OCI-LY1 (cell line): ENCODE results near the gene PRKG1.

Source experiments
- H2AFZ ChIP-seq: fragments of 200-600 bp; sonication (generic), shearing (Covaris generic); 2 replicates; pipeline ENCODE4 v1.6.0; 2014; ENCODE audit warnings: antibody characterized with exemption, mild to moderate bottlenecking, low read length
- H3F3A ChIP-seq: fragments of 200-600 bp; sonication (generic), shearing (Covaris generic); 2 replicates; pipeline ENCODE4 v1.6.0; 2014; ENCODE audit warnings: mild to moderate bottlenecking, antibody characterized with exemption, low read length, moderate library complexity; ENCODE audit not compliant: insufficient read depth
- H3K27ac ChIP-seq: fragments of 200-600 bp; sonication (generic); 2 replicates; pipeline ENCODE4 v1.5.1; 2014; ENCODE audit warnings: low read length, mixed run types, mild to moderate bottlenecking, low read depth; ENCODE audit not compliant: poor library complexity, severe bottlenecking
- H3K27me3 ChIP-seq: fragments of 200-600 bp; sonication (generic); 2 replicates; pipeline ENCODE4 v1.6.0; 2014; ENCODE audit warnings: antibody characterized with exemption, mild to moderate bottlenecking, low read length, moderate library complexity; ENCODE audit not compliant: insufficient read depth
- H3K36me3 ChIP-seq: fragments of 200-600 bp; sonication (generic); 2 replicates; pipeline ENCODE4 v1.6.1; 2014; ENCODE audit warnings: mild to moderate bottlenecking, antibody characterized with exemption, low read length, moderate library complexity, mixed read lengths; ENCODE audit not compliant: insufficient read depth
- H3K4me1 ChIP-seq: fragments of 200-600 bp; sonication (generic); 2 replicates; pipeline ENCODE4 v1.5.1; 2014; ENCODE audit warnings: mild to moderate bottlenecking, low read length, moderate library complexity; ENCODE audit not compliant: insufficient read depth, severe bottlenecking
- H3K4me2 ChIP-seq: fragments of 200-600 bp; sonication (generic), shearing (Covaris generic); 2 replicates; pipeline ENCODE4 v1.6.1; 2014; ENCODE audit warnings: low read length
- H3K4me3 ChIP-seq: fragments of 200-600 bp; sonication (generic); 2 replicates; pipeline ENCODE4 v1.5.1; 2014; ENCODE audit warnings: low read length, low read depth, mild to moderate bottlenecking, mixed read lengths; ENCODE audit not compliant: poor library complexity, severe bottlenecking
- H3K79me2 ChIP-seq: fragments of 200-600 bp; shearing (Covaris generic); 2 replicates; pipeline ENCODE4 v1.6.1; 2016; ENCODE audit warnings: mixed run types, low read length, mixed read lengths; ENCODE audit not compliant: insufficient read depth
- H3K9ac ChIP-seq: fragments of 200-600 bp; sonication (generic), shearing (Covaris generic); 2 replicates; pipeline ENCODE4 v1.6.1; 2014; ENCODE audit warnings: mild to moderate bottlenecking, low read length, mixed read lengths
- H3K9me2 ChIP-seq: fragments of 200-600 bp; sonication (generic), shearing (Covaris generic); 2 replicates; pipeline ENCODE4 v1.6.1; 2014; ENCODE audit warnings: low read depth, mild to moderate bottlenecking, low read length, mixed read lengths
- H3K9me3 ChIP-seq: fragments of 200-600 bp; shearing (Covaris generic); 2 replicates; pipeline ENCODE4 v1.6.1; 2014; ENCODE audit warnings: low read length, mixed read lengths
- H4K20me1 ChIP-seq: fragments of 200-600 bp; sonication (generic), shearing (Covaris generic); 2 replicates; pipeline ENCODE4 v1.6.0; 2016; ENCODE audit warnings: mild to moderate bottlenecking, low read length; ENCODE audit not compliant: insufficient read depth
- EZH2 ChIP-seq: fragments of 200-600 bp; sonication (generic), shearing (Covaris generic); IDR thresholded peaks from 2 replicates; pipeline ENCODE4 v1.8.0; 2017; ENCODE audit warnings: borderline replicate concordance, mixed run types, mild to moderate bottlenecking, antibody characterized with exemption, low read length, moderate library complexity, mixed read lengths
- TF ChIP-seq, protein P1 (sequence below): fragments of 200-600 bp; sonication (generic), shearing (Covaris generic); IDR thresholded peaks from 2 replicates; pipeline ENCODE4 v1.5.1; 2017; ENCODE audit warnings: mild to moderate bottlenecking, antibody characterized with exemption, low read length, moderate library complexity, mixed read lengths

PRKG1 gene

DNA sequence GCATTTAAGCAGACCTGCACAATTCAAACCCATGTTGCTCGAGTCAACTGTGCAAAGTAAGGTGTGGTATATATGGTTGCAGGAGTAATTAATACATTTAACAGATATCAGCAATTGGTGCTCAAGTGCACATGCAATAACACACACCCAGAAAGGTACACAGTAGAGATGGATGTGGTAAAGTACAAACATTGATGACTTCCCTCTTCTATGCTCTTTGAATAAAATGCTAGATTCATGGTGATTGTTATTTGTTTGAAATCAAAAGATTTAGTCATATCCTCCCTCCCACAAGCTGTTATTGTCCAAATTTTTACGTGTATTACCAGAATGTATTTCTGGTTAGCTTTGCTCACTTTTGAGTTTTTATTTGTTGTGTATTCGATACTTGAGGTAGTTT lies 887.1 kb downstream of the PRKG1 start:
- H3K79me2 ChIP-seq, result no peaks in the 10 kb centered on the region
- H3K36me3 ChIP-seq, result no peaks in the 10 kb centered on the region
- H4K20me1 ChIP-seq, result no peaks in the 10 kb centered on the region
- no peaks in the 10 kb centered on the region for H3F3A ChIP-seq
- H3K9me2 ChIP-seq, result no peaks in the 10 kb centered on the region
- TF ChIP-seq EZH2, result no peak
- TF ChIP-seq, protein P1, sequence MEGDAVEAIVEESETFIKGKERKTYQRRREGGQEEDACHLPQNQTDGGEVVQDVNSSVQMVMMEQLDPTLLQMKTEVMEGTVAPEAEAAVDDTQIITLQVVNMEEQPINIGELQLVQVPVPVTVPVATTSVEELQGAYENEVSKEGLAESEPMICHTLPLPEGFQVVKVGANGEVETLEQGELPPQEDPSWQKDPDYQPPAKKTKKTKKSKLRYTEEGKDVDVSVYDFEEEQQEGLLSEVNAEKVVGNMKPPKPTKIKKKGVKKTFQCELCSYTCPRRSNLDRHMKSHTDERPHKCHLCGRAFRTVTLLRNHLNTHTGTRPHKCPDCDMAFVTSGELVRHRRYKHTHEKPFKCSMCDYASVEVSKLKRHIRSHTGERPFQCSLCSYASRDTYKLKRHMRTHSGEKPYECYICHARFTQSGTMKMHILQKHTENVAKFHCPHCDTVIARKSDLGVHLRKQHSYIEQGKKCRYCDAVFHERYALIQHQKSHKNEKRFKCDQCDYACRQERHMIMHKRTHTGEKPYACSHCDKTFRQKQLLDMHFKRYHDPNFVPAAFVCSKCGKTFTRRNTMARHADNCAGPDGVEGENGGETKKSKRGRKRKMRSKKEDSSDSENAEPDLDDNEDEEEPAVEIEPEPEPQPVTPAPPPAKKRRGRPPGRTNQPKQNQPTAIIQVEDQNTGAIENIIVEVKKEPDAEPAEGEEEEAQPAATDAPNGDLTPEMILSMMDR, result no peak
- no peak overlapping the region for H3K4me3 ChIP-seq
- H3K27me3 ChIP-seq, result no peaks in the 10 kb centered on the region
- no peak overlapping the region for H3K9ac ChIP-seq
- H3K4me1 ChIP-seq, result no peaks in the 10 kb centered on the region
- no peak overlapping the region for H3K4me2 ChIP-seq
- H3K9me3 ChIP-seq, result no peaks in the 10 kb centered on the region
- no peak overlapping the region for H2AFZ ChIP-seq
- no peak overlapping the region for H3K27ac ChIP-seq

DNA sequence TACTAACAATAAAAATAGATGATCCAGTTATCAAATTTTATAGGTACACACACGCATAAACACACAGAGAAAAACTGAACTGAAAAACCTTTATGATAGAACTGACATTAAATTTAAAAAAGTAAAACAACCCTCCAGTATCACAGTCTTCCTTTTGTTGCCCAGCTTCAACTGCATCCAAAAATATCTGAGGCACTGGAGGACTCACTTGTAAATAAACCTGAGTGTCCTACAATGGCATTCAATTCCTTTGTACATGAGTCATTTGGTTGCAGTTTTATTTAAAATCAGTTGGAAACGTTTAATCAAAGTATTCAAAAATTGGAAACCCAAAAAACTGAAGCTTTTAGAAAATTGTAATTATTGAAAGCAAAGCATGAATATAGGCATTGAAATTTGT lies 890.3 kb downstream of the PRKG1 start:
- H3K27me3 ChIP-seq, result no peaks in the 10 kb centered on the region
- H3K9me2 ChIP-seq, result no peaks in the 10 kb centered on the region
- no peaks in the 10 kb centered on the region for H3K9me3 ChIP-seq
- H3K27ac ChIP-seq, result no peak overlapping the region
- no peak overlapping the region for H3K4me2 ChIP-seq
- H4K20me1 ChIP-seq, result no peaks in the 10 kb centered on the region
- H3K79me2 ChIP-seq, result no peaks in the 10 kb centered on the region
- H3K36me3 ChIP-seq, result no peaks in the 10 kb centered on the region
- no peak overlapping the region for H3K9ac ChIP-seq
- no peaks in the 10 kb centered on the region for H3F3A ChIP-seq
- no peak for TF ChIP-seq EZH2
- TF ChIP-seq, protein P1, result no peak
- H3K4me1 ChIP-seq, result no peaks in the 10 kb centered on the region
- no peak overlapping the region for H2AFZ ChIP-seq
- no peak overlapping the region for H3K4me3 ChIP-seq

DNA sequence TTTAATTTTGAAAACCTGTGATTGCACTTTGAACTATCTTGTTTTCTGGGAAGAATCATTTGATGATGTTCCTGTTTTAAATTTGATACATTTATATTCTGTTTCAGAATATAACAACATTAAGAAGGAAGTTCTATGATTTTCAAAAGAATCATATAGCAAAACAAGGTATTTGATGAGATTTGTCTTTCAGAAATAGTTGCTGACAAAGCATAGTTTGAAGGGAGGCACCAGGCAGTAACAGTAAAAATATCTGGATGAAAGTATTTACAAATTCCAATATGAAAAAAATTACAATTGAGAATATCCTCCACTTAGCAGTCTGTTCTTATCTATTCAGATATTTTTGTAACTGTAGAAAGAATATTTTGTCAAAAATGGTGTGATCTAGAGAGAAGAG lies 891.2 kb downstream of the PRKG1 start:
- TF ChIP-seq, protein P1, result no peak
- TF ChIP-seq EZH2, result no peak
- no peak overlapping the region for H3K4me2 ChIP-seq
- H3K79me2 ChIP-seq, result no peaks in the 10 kb centered on the region
- H3F3A ChIP-seq, result no peaks in the 10 kb centered on the region
- H3K9me2 ChIP-seq, result no peaks in the 10 kb centered on the region
- no peak overlapping the region for H3K9ac ChIP-seq
- H3K36me3 ChIP-seq, result no peaks in the 10 kb centered on the region
- no peak overlapping the region for H3K4me3 ChIP-seq
- no peaks in the 10 kb centered on the region for H3K4me1 ChIP-seq
- no peaks in the 10 kb centered on the region for H3K27me3 ChIP-seq
- no peaks in the 10 kb centered on the region for H3K9me3 ChIP-seq
- no peak overlapping the region for H3K27ac ChIP-seq
- H2AFZ ChIP-seq, result no peak overlapping the region
- H4K20me1 ChIP-seq, result no peaks in the 10 kb centered on the region
